Upper lobe of right lung (tissue), 1 donor: ENCODE results near the gene EFCAB12. TPM values are rescaled to one million over a fixed set of nuclear protein-coding genes. Genes with fewer than 3 reads are reported as not detected.

Experiments used
- ATAC-seq: fragments of 200-7000 bp; cut with Tn5 transposase; one replicate; pipeline ENCODE4 v1.9.1; 2020; ENCODE audit warnings: mild to moderate bottlenecking, moderate library complexity
- DNase-seq: peaks from one replicate; pipeline ENCODE4 v3.0.0-alpha.2; 2020
- H3K27ac ChIP-seq: fragments of 200-600 bp; one replicate; pipeline ENCODE4 v1.8.0; 2022
- H3K27me3 ChIP-seq: fragments of 200-600 bp; one replicate; pipeline ENCODE4 v1.8.0; 2022; ENCODE audit warnings: mild to moderate bottlenecking
- H3K36me3 ChIP-seq: fragments of 200-600 bp; one replicate; pipeline ENCODE4 v1.8.0; 2022
- H3K4me1 ChIP-seq: fragments of 200-600 bp; one replicate; pipeline ENCODE4 v1.8.0; 2022
- H3K4me3 ChIP-seq: fragments of 200-600 bp; one replicate; pipeline ENCODE4 v1.8.0; 2022; ENCODE audit warnings: mild to moderate bottlenecking
- H3K9me3 ChIP-seq: fragments of 200-600 bp; one replicate; pipeline ENCODE4 v1.8.0; 2022
- CTCF ChIP-seq: fragments of 200-600 bp; IDR thresholded peaks from one replicate; pipeline ENCODE4 v1.8.0; 2022; ENCODE audit warnings: antibody characterized with exemption
- intact Hi-C: fragments of 100-400 bp; cut with DNase I; formaldehyde crosslinking; loops from one replicate; pipeline ENCODE4 v1.11.0; 2022
- total RNA-seq: library from RNA; stranded (reverse); fragmentation: NEBNext Ultra II Directional; extraction: Animal tissue kit (Norgen Biotek cat#: 25700); gene quantifications from one replicate; pipeline ENCODE4 v1.2.1, GENCODE V29; 2021
- donor health status: DM: no; HTN: yes; CAD: no; lungs with severe emphysema.

EFCAB12 gene
- total RNA-seq, 1 donor from 2014 or later = 0.55 TPM

DNA sequence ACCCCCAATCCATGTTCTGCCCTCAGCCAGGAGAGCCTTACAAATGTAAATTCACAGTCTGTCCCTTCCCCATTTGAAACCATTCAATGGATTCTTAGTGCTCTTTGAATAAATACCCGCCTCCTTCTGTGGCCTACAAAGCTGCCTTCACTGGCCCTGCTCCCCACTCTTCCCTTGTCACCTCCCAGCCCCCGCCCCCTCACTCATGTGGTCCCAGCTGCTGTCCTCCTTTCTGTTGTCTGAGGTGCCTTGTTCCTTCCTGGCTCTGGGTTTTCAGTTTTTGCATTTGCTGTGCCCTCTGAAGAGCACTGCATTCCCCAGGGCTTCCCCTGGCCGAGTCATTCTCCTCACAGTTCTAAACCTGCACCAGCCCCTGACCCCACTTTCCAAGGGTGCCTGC, 3.2 kb downstream of the EFCAB12 start:
- peaks cover 4% of the 10 kb centered on the region for H3K36me3 ChIP-seq
- H3K27me3 ChIP-seq = no peaks in the 10 kb centered on the region
- peaks cover 15% of the 10 kb centered on the region for H3K4me1 ChIP-seq
- no peaks in the 10 kb centered on the region for H3K9me3 ChIP-seq
- no peak overlapping the region for H3K27ac ChIP-seq
- no peak for TF ChIP-seq CTCF
- ATAC-seq (no peak), DNase-seq (peak; percentile 50)
- intact Hi-C loops = no loop called here
- no peak overlapping the region for H3K4me3 ChIP-seq

- ATAC-seq = peak; percentile 67
- Histone ChIP-seq H3K27ac (no peak overlapping the region), H3K4me3 (no peak overlapping the region), H3K4me1 (peaks cover 15% of the 10 kb centered on the region), H3K36me3 (no peaks in the 10 kb centered on the region), H3K27me3 (no peaks in the 10 kb centered on the region), H3K9me3 (no peaks in the 10 kb centered on the region)
- intact Hi-C loops = no loop called here
- DNase-seq = no peak
- TF ChIP-seq CTCF = no peak
Observed at GRCh38 chr3:129424185-129424841, 4.1 kb downstream of the EFCAB12 start.

DNA sequence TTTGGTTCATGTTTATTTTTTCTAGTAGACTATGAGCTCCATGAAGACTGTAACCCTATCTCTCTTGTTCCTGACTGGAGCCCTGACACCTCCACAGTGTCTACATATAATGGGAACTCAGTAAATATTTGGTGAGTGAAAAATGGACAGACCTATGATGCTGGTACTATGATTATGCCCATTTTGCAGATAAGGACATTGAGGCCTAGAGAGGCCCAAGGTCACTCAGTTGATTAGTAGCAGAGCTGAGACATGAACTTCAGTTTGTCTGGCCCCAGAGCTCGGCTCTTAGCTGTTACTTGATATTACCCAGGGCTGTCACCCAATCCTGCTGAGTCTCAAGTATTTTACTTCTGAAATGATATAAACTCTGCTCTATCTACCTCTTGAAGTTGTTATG, 5.5 kb downstream of the EFCAB12 start:
- Histone ChIP-seq H3K9me3 (no peaks in the 10 kb centered on the region), H3K36me3 (no peaks in the 10 kb centered on the region), H3K27me3 (no peaks in the 10 kb centered on the region), H3K4me3 (no peak overlapping the region), H3K4me1 (peaks cover 6% of the 10 kb centered on the region), H3K27ac (no peak overlapping the region)
- TF ChIP-seq CTCF = no peak
- DNase-seq = no peak
- intact Hi-C loops = no loop called here
- no peak for ATAC-seq

DNA sequence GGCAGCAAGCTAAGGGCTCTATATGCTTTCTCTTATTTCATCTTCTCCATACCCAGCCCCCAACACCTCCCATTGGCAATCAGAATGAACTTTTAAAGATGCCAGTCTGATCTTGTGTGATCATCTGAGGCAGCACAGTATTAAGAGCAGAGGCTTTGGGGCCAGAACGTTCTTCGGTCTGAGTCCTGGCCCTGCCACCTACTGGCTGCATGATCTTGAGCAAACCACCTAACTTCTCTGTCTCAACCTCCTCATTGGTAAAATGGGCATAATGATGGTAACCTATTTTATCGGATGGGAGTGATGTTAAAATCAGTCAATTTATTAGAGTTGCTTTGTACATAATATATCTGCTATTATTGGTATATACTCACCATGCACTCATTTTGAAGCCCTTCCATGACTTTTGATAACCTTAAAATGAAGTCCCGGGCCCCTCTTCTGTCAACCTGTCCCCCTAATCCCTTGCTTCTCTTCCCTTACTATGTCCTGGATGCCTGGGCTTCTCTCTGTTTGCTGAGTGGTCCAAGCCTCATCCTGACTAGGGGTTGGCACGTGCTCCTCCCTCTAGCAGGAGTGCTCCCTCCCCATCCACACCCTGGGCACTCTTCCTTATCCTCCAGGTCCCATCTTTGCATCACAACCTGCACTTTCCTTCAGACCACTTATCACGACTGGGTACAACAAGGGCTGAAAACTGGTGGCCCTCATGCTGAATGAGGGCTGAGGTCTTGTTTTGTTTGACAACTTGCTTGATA, 6.3 kb downstream of the EFCAB12 start:
- Histone ChIP-seq H3K27me3 (no peaks in the 10 kb centered on the region), H3K4me3 (no peak overlapping the region), H3K36me3 (no peaks in the 10 kb centered on the region), H3K4me1 (peaks cover under 1% of the 10 kb centered on the region), H3K27ac (no peak overlapping the region), H3K9me3 (no peaks in the 10 kb centered on the region)
- DNase-seq (no peak), ATAC-seq (no peak)
- TF ChIP-seq CTCF = no peak
- intact Hi-C loops = no loop called here

DNA sequence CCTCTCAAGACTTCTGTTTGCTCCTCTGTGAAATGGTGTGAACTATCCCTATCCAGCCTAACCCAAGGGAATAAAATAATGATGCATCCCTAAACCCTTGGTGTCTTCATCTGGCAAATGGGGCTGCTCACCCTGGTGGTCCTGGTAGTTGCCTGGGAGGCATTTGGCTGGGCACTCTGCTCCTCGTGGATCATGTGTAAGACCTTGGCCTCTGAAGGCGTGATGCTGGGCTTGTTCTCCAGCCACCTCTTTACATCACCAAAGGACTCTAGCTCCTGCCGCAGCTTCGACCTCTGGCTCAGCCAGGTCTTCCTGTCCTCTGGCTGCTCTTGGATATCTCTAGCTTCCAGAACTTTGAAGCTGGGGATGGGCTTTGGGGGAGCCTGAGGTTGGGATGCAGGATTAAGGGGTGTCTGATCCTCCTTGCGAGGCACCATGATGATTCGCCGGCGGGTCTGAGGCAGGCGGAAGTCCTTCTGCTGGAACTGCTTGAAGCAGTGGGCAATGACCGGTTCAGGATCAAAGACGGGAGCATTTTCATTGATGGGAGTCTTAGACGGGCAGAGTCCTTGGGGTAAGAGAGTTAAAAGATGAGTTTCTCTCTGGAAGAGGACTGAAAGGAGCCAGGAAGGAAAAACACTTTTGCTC, 7.1 kb downstream of the EFCAB12 start:
- H3K9me3 ChIP-seq = no peaks in the 10 kb centered on the region
- no peak for TF ChIP-seq CTCF
- no peak overlapping the region for H3K27ac ChIP-seq
- intact Hi-C loops = no loop called here
- no peak overlapping the region for H3K4me3 ChIP-seq
- DNase-seq = no peak
- H3K27me3 ChIP-seq = no peaks in the 10 kb centered on the region
- H3K36me3 ChIP-seq = no peaks in the 10 kb centered on the region
- peaks cover 4% of the 10 kb centered on the region for H3K4me1 ChIP-seq
- ATAC-seq = no peak
